COLO829 (cell line): Measurements from ENCODE around the gene C22orf31.
"Not testable (repeated sequence)": the region's sequence is repeated elsewhere in the genome, so short reads cannot be mapped to it uniquely, and the experiment has no call there.

Experiments
- DNase-seq: peaks from one replicate; pipeline ENCODE4 v3.0.0; 2012; ENCODE audit warnings: low spot score

C22orf31 gene

DNA sequence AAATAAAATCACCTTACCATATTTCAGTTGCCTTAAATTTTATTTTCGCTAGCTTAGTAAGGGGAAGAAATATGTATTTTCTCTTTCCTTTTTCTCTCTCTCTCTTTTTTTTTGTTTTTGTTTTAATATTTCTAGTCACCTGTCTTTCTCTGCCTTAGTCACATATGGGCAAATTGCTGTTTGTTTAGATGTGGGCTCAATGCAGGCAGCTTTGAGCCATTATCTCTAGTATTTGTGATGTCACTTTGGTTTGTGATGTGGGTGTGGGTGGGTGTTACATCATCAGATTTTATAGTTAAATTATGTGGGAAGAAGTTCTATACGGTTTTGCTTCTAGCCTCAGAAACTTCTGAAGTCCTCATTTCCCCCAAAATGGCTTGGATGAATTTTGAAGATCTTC, at the start of gene C22orf31:
TSS of gene C22orf31 (minus strand) at position 59 of the 400 bp plus-strand sequence. CDS start at position 20, 39 bp downstream.
- DNase-seq: no peak

DNA sequence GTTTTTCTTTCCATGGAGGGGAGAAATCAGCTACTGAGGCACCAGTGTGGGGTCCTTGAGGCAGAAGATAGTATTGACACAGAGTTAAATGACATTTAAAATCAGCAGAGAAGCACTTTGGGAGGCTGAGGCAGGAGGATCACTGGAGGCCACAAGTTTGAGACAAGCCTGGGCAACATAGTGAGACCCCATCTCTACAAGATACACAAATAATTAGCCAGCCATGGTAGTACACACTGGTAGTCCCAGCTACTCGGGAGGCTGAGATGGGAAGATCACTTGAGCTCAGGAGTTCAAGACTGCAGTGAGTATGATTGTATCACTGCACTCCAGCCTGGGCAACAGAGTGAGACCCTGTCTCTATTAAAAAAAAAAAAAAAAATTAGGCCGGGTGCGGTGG, 49.3 kb upstream of the C22orf31 start:
- no peak for DNase-seq

DNA sequence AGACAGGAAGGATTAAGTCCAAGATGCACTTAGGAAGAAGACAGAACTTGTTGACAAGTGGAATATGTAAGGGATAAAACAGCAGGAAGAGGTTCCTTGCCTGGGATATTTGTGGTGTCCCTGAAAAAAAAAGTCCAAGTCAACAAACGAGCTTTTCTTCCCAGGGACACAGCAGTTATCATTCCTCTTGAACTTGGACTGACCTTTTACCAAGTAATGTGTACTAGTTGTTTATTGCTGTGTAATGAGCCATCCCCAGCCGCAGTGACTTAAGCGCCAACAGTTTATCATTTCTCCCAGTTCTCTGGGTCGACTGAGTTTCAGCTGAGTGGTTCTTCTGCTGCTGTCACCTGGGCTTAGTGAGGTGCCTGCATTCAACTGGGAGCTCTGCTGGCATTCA, 48.2 kb upstream of the C22orf31 start:
- DNase-seq: peak; percentile 94

DNA sequence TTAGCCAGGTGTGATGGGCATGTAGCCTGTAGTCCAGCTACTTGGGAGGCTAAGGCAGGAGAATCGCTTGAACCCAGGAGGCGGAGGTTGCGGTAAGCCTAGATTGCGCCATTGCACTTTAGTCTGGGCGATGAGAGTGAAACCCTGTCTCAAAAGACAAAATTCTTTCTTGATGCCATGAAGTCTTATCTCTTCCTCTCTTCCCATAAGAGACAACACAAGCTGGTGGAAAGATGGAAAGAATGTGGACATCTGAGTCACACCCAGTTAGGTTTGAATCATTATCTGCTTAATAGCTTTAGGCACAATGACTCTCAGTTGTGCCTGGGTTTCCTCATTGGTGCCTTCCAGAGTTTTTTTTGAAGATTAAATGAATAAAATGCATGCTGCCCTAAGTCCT, 46.5 kb upstream of the C22orf31 start:
- peak; percentile 86 for DNase-seq

DNA sequence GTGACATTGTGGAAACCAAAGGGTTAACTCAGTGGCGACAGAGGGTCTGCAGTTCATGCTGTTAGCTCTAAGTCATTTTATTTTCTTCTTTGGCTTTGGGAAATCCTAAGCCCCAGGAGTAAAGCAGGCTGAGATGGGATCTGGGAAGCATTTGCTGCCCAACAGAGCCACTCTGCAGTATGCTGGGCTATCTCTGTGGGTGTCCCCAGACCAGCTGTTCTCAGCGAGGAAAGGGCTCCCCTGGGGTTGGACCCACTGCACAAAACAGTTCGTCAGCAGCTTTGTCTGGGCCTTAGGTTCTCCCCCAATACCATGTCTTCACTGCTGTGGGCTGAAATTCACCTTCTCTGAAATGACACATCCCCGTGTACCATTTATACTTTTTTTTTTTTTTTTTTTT, 45.2 kb upstream of the C22orf31 start:
- no peak for DNase-seq

DNA sequence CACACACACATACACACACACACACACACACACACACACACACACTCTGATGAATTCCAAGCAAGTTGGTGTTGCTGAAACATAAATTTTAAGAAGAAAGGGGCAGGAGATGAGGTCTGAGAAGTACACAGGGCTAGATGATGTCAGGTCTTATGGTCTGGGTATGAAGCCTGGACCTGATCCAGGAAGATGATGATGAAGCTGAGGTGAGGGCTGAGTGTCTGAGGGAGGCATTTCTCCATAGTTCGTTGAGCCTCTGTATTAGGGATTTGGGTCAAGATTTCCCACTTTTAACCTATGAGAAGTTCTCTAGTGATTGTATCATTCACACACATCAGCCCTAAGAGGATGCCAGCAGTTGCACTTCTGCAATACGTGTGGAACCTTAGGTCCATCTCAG, 43.8 kb upstream of the C22orf31 start:
- no peak for DNase-seq

DNA sequence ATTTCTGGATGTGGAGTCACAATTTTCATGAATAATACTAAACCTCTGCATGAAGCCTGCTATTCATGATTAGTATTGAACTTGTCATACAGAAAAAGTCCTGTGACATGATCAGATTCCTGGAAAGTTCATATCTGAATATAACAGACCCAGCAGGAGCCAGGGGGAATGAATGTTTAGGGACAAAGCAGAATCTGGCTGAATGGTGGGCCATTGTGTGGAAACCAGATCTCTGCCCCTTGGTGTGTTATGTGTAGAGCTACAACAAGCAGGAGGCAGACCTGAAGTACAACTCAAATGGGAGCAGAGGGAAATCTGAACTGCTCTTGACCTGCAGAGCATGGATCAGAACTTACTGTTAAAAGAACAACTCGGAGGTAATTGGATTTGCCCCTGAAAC, 41.5 kb upstream of the C22orf31 start:
- no peak for DNase-seq

DNA sequence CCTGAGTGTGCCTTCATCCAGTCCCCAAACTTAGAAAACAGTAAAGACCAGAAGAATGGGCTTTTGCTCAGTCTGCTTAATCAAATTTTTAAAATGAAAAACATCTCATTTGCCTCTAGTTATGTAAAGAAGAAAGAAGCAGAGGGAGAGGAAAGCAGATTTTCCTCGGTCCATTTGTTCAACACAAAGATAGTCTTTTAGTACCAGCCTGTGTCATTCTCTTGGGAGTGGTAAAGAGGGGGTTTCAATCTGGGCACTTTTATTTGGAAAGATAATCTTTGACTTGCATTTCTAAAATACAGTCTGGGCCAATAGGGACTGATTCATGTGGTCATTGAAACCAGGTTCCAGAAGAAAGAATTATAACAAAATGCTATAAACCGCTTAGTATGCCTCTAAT, 40.7 kb upstream of the C22orf31 start:
- DNase-seq: no peak

DNA sequence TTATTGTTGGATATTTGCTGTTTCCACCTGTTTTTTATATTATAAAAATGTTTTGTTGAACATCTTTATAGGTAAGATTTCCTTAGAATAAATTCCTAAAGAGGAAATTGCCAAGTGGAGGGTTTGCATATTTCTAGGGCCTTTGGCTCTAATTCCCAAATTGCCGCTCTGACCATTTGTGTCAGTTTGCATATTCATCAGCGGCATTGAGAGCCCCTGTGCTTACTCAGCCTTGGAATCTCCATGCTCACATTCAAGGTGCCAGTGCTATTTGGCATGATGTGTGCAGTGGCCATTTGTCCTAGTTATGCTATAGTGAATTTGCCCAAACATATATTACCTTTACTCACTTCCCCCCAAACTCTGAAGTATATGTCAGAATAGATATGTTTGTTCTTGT, 36.7 kb upstream of the C22orf31 start:
- DNase-seq: no peak

DNA sequence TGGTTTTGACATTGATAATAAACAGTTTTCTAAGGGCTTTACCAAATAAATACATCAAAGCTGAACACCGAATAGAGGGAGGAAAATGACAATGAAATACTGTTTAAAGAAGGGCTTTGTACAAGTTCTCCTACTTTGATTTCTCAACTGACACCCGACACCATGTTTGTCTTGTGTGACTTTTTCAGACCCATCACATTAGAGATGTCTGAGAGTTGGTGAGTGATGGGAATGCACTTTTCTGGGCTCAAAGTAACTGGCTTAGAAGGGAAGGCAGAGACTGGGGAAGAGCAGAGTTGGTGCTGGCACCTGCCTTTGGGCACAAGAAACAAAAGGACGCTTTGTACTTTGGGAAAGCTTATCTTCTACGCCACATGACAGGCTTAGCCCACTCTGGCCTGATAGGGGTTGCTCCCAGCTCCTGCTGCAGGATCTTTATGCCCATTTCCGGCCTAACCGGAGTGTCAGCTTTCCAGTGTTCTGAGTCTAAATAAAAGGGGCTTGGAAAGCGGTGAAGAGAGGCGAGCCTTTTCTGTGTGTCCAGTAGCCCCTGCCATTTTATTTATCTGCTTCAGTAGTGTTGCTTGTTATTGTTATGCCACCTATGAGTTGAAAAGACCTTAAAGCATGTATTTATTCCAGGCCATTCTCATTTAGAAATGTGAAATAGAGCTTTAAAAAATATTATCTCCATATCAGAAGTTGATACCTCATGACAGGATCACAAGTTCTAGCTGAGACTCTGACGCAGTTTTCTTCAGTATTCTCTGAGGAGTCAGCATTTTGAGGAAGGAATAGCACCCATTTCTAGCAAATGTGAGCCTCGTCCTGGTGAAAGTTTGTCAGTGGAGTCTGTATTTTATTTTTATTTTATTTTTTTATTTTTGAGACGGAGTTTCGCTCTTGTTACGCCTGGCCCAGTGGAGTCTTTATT, 35.4 kb upstream of the C22orf31 start:
- peak; percentile 96 for DNase-seq

DNA sequence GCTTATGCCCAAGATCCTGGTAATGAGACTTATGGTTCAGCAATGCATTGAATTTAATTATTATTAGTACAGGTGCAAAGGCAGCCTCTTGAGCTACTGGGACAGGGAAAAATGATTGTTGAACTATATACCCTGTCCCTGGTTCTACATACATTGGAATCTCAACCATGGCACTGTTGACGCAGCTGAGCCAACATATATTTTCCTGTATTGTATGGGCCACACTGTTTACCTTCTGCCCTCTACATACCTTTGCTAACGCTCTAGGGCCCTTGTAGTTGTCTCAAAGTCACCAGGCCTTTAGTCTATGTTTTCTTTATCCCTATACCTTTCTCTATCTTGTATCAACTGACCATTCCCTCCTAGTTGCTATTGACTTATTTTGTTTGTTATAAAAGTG, 33.8 kb upstream of the C22orf31 start:
- DNase-seq: no peak

DNA sequence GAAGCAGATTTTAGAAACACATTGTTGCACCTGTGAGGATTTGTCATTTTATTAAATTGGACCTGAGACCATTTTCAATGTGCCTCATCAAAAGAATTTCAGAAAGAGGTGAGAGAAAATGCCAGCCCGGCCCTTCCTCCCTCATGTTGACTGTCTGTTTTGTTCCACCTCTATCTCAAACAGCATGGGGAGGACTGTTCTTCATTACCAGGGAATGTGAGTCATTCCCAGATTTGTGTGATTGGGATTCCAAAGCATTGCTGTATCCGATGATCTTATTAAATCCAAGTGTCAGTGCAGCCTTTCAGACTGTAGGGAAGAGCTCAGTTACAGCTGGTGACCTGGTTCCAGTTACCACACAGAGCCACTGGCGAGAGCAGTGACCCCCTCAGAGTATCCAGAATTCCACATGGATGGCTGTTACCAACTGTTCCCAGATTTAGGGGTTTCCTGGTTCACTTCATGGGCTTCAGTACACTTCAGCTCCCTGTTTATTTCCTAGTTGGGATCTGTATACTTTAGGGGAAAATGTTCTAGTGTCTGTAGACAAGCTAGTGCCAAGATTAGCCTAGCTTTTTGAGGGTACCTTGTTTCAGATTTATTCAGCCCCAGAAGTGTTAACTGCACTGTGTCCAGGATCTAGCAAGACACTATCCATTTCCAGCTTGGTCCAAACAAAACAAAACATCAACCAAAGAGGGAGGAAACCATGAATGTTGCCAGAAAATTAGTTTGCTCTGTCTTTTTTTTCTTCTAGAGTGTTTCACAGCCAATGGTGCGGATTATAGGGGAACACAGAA, 32.1 kb upstream of the C22orf31 start:
- peak; percentile 89 for DNase-seq

DNA sequence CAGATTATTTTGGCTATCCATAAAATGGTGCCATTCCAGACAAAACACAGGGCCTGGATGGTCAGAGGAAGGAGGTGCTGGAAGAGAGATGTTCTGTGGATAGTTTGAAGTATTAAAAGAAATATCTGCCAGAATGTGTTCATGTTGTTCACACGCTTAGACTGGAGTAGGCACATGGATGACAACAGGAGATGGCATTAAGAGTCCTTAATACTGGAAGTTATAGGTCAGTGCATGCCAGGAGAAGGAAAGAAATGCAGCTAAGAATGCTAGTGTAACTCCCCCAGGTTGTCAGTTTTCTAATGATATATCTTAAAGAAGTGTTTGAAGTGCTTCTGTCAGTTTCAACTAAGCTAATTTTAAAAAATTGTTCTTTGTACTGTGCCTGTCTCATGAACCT, 31.4 kb upstream of the C22orf31 start:
- DNase-seq: no peak

DNA sequence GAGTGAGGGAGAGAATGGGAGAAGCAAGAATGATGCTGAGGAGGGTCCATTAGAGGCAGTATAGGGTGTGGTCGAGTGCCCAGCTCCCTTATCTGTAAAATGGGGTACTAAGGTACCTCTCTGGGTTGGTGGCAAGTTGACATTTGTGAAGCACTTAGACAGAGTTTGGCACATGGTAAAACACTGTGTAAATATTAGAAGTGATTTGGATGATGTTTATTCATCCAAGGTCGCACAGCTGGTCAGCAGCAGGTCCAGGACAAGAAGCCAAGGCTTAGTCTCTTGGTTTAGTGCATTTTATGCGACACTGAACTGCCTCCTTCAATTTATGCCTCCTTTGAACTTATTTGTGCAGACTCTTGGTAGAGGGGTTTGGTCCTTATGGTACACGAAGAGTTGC, 30.6 kb upstream of the C22orf31 start:
- DNase-seq: no peak

DNA sequence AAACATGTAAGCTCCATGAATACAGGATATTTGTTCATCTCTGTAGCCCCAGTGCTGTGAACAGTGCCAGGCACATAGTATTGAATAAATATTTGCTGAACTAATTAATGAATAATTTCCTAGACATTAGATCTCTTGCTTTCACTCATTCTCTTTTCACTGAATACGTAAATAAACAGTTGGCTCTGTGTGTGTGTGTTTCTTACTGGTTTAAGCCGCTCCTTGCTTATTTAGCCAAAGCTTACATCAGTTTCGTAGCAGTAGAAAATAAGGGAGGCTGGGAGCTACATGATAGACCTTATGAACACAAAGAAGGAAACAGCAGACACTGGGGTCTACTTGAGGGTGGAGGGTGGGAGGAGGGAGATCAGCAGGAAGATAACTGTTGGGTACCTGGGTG, 28.4 kb upstream of the C22orf31 start:
- DNase-seq: no peak

DNA sequence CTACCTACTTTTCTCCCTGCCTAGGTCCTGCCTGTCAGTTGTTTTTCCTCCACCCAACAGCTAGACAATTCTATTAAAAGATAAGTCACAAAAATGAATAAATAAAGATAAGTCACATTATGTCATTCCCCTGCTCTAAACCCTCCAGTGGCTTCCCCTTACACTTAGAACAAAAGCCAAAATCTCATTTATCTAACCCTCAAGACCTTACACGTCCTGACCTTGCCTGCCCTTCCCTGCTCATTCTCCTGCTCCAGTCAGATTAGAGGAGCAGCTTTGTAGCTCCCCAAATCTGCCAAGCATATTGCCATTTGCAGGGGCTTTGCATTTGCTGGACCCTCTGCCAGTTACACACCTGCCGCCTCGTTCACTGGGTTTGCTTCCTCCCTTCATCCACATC, 27.9 kb upstream of the C22orf31 start:
- DNase-seq: no peak

DNA sequence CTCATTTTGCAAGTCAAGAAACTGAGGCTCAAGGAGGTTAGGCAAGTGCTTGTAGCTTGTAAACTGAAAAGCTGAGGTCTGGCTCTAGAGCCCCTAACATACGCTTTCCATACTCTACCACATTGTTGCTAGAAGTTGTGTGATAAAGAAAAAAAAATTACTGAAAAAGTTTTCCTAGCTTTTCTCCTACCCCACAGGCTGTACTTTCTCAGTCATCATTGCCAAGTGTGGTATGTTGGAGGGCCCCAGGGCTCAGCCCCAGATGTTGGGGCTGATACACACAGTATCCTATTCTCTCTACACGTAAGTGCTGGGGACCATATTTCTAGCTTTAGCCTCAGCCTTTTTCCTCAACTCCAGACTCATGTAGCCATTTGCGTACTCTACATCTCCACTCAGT, 27.2 kb upstream of the C22orf31 start:
- no peak for DNase-seq

DNA sequence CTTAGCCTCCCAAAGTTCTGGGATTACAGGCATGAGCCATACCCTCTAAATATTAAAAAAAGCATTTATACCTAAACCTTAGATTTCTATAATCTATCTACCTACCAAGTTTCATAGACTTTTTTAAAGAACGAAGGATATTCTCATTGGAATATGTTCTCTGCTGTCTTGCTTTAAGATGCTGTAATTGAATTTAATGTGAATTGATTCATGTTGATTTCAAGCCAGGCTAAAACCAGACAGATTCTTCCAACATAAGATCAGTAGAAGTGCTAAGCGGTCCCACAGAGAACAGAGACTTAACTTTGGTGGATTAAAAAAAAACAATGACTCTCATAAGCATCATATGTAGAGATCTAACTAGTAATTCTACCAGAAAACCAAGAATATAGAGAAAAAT, 25.4 kb upstream of the C22orf31 start:
- no peak for DNase-seq

DNA sequence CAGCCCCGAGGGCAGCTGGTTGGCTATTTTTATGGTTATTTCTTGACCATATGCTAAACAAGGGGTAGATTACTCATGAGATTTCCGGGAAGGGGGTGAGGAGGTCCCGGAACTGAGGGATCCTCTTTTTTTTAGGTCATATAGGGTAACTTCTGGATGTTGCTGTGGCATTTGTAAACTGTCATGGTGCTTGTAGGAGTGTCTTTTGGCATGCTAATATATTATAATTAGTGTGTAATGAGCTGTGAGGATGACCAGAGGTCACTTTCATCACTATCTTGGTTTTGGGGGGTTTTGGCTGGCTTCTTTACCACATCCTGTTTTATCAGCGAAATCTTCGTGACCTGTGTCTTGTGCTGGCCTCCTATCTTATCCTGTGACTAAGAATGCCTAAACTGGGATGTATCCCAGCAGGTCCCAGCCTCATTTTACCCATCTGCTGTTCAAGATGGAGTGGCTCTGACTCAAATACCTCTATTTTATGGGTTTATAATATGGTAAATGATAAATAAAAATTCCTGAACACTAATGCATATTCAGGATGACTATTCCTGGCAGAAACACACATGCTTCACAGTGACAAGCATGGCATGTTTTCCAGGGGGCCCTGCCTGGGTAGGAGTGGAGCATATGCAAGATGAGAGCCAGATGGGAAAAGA, 22.4 kb upstream of the C22orf31 start:
- DNase-seq: no peak

DNA sequence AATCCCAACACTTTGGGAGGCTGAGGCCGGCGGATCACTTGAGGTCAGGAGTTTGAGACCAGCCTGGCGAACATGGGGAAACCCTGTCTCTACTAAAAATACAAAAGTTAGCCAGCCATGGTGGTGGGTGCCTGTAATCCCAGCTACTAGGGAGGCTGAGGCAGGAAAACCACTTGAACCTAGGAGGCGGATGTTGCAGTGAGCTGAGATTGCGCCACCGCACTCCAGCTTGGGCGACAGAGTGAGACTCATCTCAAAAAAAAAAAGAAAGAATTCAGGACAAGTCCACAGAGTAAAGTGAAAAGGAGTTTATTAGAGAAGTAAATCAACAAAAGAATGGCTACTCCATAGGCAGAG, 21.9 kb upstream of the C22orf31 start:
- not testable (repeated sequence) for DNase-seq

DNA sequence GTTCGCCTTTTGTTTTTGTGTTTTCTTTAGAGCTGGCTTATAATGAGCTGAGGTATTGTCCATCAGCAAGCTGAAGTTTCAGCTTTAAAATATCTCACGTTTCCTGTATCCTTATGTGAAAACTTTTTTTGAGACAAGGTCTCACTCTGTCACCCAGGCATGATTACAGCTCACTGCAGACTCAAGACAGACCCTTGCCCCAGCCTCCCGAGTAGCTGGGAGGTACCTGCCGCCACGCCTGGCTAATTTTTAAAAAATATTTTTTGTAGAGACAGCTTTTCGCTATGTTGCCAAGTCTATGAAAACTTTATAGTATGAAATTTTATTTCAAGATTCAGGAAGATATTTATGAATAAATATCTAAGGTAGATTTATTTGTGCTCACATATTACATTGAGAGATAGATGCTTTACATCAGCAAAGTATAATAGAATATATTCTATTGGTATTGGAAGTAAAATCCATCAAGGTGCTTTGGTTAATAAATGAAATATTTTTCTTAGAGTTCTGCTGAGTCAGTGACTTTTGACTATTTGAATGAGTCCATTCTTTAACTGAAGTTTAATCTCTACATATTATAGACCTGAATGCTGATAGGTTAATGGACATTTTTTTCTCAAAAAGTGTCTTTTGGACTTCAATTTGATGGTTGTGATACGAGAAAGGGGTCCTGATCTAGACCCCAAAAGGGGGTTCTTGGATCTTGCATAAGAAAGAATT, 21.4 kb upstream of the C22orf31 start:
- no peak for DNase-seq
